Astrocyte (in vitro differentiated cells and primary cell): ENCODE measurements around the gene RRBP1. TPM values are rescaled to one million over a fixed set of nuclear protein-coding genes. Genes with fewer than 3 reads are reported as not detected.

Experiments used
- DNase-seq: peaks from one replicate; pipeline ENCODE4 v3.0.0-alpha.2; 2010; ENCODE audit warnings: low read depth
- FAIRE-seq: peaks from 2 replicates; lab custom pipeline; 2011; peaks lifted over from hg19 to GRCh38; lab: Jason Lieb, UNC
- H2AFZ ChIP-seq: 2 replicates; pipeline ENCODE4 v1.6.0; 2012; ENCODE audit warnings: low read depth, low read length, inconsistent platforms
- H3K27ac ChIP-seq: 2 replicates; pipeline ENCODE4 v1.5.1; 2011; ENCODE audit warnings: low read depth, low read length, inconsistent platforms
- H3K27me3 ChIP-seq: 2 replicates; pipeline ENCODE4 v1.6.0; 2011; ENCODE audit warnings: low read length, inconsistent platforms; ENCODE audit not compliant: insufficient read depth
- H3K36me3 ChIP-seq: 2 replicates; pipeline ENCODE4 v1.5.1; 2011; ENCODE audit warnings: low read length, inconsistent platforms; ENCODE audit not compliant: insufficient read depth
- H3K4me1 ChIP-seq: 2 replicates; pipeline ENCODE4 v1.5.1; 2011; ENCODE audit warnings: low read length, inconsistent platforms; ENCODE audit not compliant: insufficient read depth
- H3K4me2 ChIP-seq: 2 replicates; pipeline ENCODE4 v1.6.0; 2012; ENCODE audit warnings: low read length, inconsistent platforms
- H3K4me3 ChIP-seq: 2 replicates; pipeline ENCODE4 v1.5.1; 2011; ENCODE audit warnings: low read depth, mild to moderate bottlenecking, low read length, inconsistent platforms; ENCODE audit not compliant: insufficient read depth
- H3K79me2 ChIP-seq: 2 replicates; pipeline ENCODE4 v1.6.0; 2012; ENCODE audit warnings: mild to moderate bottlenecking, low read length, inconsistent platforms; ENCODE audit not compliant: insufficient read depth
- H3K9ac ChIP-seq: 2 replicates; pipeline ENCODE4 v1.6.0; 2012; ENCODE audit warnings: mild to moderate bottlenecking, low read length, inconsistent platforms
- H3K9me3 ChIP-seq: 2 replicates; pipeline ENCODE4 v1.5.1; 2012; ENCODE audit warnings: low read depth, mild to moderate bottlenecking, low read length, inconsistent platforms; ENCODE audit not compliant: insufficient read depth
- H4K20me1 ChIP-seq: 2 replicates; pipeline ENCODE4 v1.6.0; 2012; ENCODE audit warnings: low read length, inconsistent platforms; ENCODE audit not compliant: insufficient read depth
- H3K27ac Mint-ChIP-seq: one replicate; pipeline ENCODE4 v1.8.0; 2021; ENCODE audit warnings: mild to moderate bottlenecking, mixed read lengths; ENCODE audit not compliant: unreplicated experiment
- H3K27me3 Mint-ChIP-seq: one replicate; pipeline ENCODE4 v1.8.0; 2021; ENCODE audit warnings: low read depth, mixed read lengths; ENCODE audit not compliant: unreplicated experiment
- H3K36me3 Mint-ChIP-seq: one replicate; pipeline ENCODE4 v1.8.0; 2021; ENCODE audit warnings: low read depth, mixed read lengths; ENCODE audit not compliant: unreplicated experiment
- H3K4me1 Mint-ChIP-seq: one replicate; pipeline ENCODE4 v1.8.0; 2021; ENCODE audit warnings: low read depth, mixed read lengths; ENCODE audit not compliant: unreplicated experiment
- H3K4me3 Mint-ChIP-seq: one replicate; pipeline ENCODE4 v1.8.0; 2021; ENCODE audit warnings: mild to moderate bottlenecking, moderate library complexity, mixed read lengths; ENCODE audit not compliant: unreplicated experiment
- H3K9me3 Mint-ChIP-seq: one replicate; pipeline ENCODE4 v1.8.0; 2021; ENCODE audit warnings: mild to moderate bottlenecking, mixed read lengths; ENCODE audit not compliant: unreplicated experiment
- CTCF ChIP-seq: IDR thresholded peaks from 2 replicates; pipeline ENCODE4 v1.5.1; 2011; ENCODE audit warnings: low read depth, mild to moderate bottlenecking, inconsistent platforms, low read length, moderate library complexity; ENCODE audit not compliant: insufficient read depth
- EZH2 ChIP-seq: IDR thresholded peaks from 2 replicates; pipeline ENCODE4 v1.6.1; 2012; ENCODE audit warnings: mild to moderate bottlenecking, low read length, inconsistent platforms; ENCODE audit not compliant: insufficient read depth
- total RNA-seq: library from RNA; stranded (reverse); gene quantifications from 2 replicates; pipeline ENCODE4 v1.2.1, GENCODE V29; 2021

Gene RRBP1
- total RNA-seq, 1 donor from 2014 or later, result 347 TPM

- TF ChIP-seq EZH2, result no peak
- Histone ChIP-seq H3K9ac (no peak overlapping the region), H3K27ac (no peak overlapping the region), H3K36me3 (peaks cover 53% of the 10 kb centered on the region), H3K4me2 (no peak overlapping the region), H4K20me1 (peaks cover 99% of the 10 kb centered on the region), H3K4me3 (no peak overlapping the region), H3K4me1 (no peaks in the 10 kb centered on the region), H2AFZ (no peak overlapping the region), H3K27me3 (no peaks in the 10 kb centered on the region), H3K79me2 (peaks cover 91% of the 10 kb centered on the region), H3K9me3 (no peaks in the 10 kb centered on the region)
- Mint-ChIP-seq H3K36me3 (peaks cover 10% of the 10 kb centered on the region), H3K4me3 (no peak overlapping the region), H3K9me3 (peaks cover 2% of the 10 kb centered on the region), H3K4me1 (peaks cover 33% of the 10 kb centered on the region), H3K27ac (no peak overlapping the region), H3K27me3 (no peaks in the 10 kb centered on the region)
- FAIRE-seq (no peak), DNase-seq (no peak)
These were observed 79.5 kb downstream of the RRBP1 start for GRCh38 chr20:17602493-17602892.

GRCh38 chr20:17601957-17602356, 80.1 kb downstream of the RRBP1 start:
- Histone ChIP-seq H3K27ac (no peak overlapping the region), H3K79me2 (peaks cover 93% of the 10 kb centered on the region), H3K27me3 (no peaks in the 10 kb centered on the region), H3K9me3 (no peaks in the 10 kb centered on the region), H4K20me1 (peaks cover 99% of the 10 kb centered on the region), H3K36me3 (peaks cover 47% of the 10 kb centered on the region), H3K4me3 (no peak overlapping the region), H3K4me1 (no peaks in the 10 kb centered on the region), H2AFZ (no peak overlapping the region), H3K9ac (no peak overlapping the region), H3K4me2 (no peak overlapping the region)
- Mint-ChIP-seq H3K36me3 (peaks cover 10% of the 10 kb centered on the region), H3K4me3 (no peak overlapping the region), H3K27ac (no peak overlapping the region), H3K27me3 (no peaks in the 10 kb centered on the region), H3K9me3 (peaks cover 2% of the 10 kb centered on the region), H3K4me1 (peaks cover 36% of the 10 kb centered on the region)
- TF ChIP-seq EZH2, result no peak
- TF ChIP-seq CTCF, result no peak
- no peak for FAIRE-seq
- no peak for DNase-seq

- no peaks in the 10 kb centered on the region for H3K27me3 Mint-ChIP-seq
- peaks cover 100% of the 10 kb centered on the region for H3K79me2 ChIP-seq
These were observed 84.0 kb downstream of the RRBP1 start for GRCh38 chr20:17598013-17598550.

More at GRCh38 chr20:17598013-17598550, 84.0 kb downstream of the RRBP1 start:
- Histone ChIP-seq H3K27me3 (no peaks in the 10 kb centered on the region), H4K20me1 (peaks cover 99% of the 10 kb centered on the region), H3K9ac (no peak overlapping the region), H3K4me1 (peaks cover 6% of the 10 kb centered on the region), H3K36me3 (peaks cover 20% of the 10 kb centered on the region), H2AFZ (no peak overlapping the region), H3K4me2 (no peak overlapping the region), H3K4me3 (no peak overlapping the region), H3K27ac (no peak overlapping the region), H3K9me3 (no peaks in the 10 kb centered on the region)
- DNase-seq (no peak), FAIRE-seq (no peak)
- Mint-ChIP-seq H3K27ac (no peak overlapping the region), H3K9me3 (peaks cover 2% of the 10 kb centered on the region), H3K4me3 (no peak overlapping the region), H3K4me1 (peaks cover 53% of the 10 kb centered on the region), H3K36me3 (peaks cover 7% of the 10 kb centered on the region)
- TF ChIP-seq CTCF (no peak), EZH2 (no peak)
